Measurements from ENCODE around the gene KIFC3. TPM values are rescaled to one million over a fixed set of nuclear protein-coding genes. Genes with fewer than 3 reads are reported as not detected.

Gene KIFC3
- total and polyA plus RNA-seq, 2 of the 13 experiments (the other 11 are each of a cell fraction or from before 2014, with no cell fraction given) = 42.1 to 45.3 TPM

GRCh38 chr16:57709663-57710062 lies 92.6 kb downstream of the KIFC3 start (continued):
- TF ChIP-seq POLR2G (IDR thresholded peaks at IDR 0.05; ENCODE audit: low read depth, low read length) (peak; percentile 48; the same call in 1 of the 2 replicates), SAP130 (CRISPR knock-in tag; IDR thresholded peaks at IDR 0.05; ENCODE audit: low read depth) (peak; percentile 51), FOXO1 (CRISPR knock-in tag; IDR thresholded peaks at IDR 0.05) (peak; percentile 87), REPIN1 (CRISPR knock-in tag; IDR thresholded peaks at IDR 0.05; ENCODE audit: borderline replicate concordance, low read depth) (peak; percentile 48; the same call in 1 of the 2 replicates), ELF3 (CRISPR knock-in tag; IDR thresholded peaks at IDR 0.05) (peak; percentile 46; the same call in 1 of the 2 replicates), ARID5B (CRISPR knock-in tag; IDR thresholded peaks at IDR 0.05) (peak; percentile 92), PHF5A (CRISPR knock-in tag; IDR thresholded peaks at IDR 0.05; ENCODE audit: low read depth, unreplicated experiment) (peak; percentile 28), ZNF317 (CRISPR knock-in tag; IDR thresholded peaks at IDR 0.05) (peak; percentile 81), ZNF792 (CRISPR knock-in tag; IDR thresholded peaks at IDR 0.05) (peak; percentile 75; the same call in 1 of the 2 replicates), NCOA2 (CRISPR knock-in tag; IDR thresholded peaks at IDR 0.05) (peak; percentile 71), ZMYM3 (CRISPR knock-in tag; IDR thresholded peaks at IDR 0.05) (peak; percentile 54; the same call in 1 of the 2 replicates), HNF4A (CRISPR knock-in tag; IDR thresholded peaks at IDR 0.05) (peak; percentile 94), GFI1 (CRISPR knock-in tag; IDR thresholded peaks at IDR 0.05; ENCODE audit: borderline replicate concordance) (peak; percentile 76; the same call in 1 of the 2 replicates), ZNF331 (CRISPR knock-in tag; IDR thresholded peaks at IDR 0.05) (peak; percentile 64; the same call in 1 of the 2 replicates), HNF4G (IDR thresholded peaks at IDR 0.05; ENCODE audit: borderline replicate concordance, low read depth, low read length) (peak; percentile 94), HNF4G (CRISPR knock-in tag; IDR thresholded peaks at IDR 0.05; ENCODE audit: borderline replicate concordance, low read depth) (no peak), KDM6A (CRISPR knock-in tag; IDR thresholded peaks at IDR 0.05; ENCODE audit: low read depth) (0 out of 2 replicates have a peak, but pooled peaks have one; percentile 33), ZNF557 (CRISPR knock-in tag; IDR thresholded peaks at IDR 0.05) (no peak), ATF7 (IDR thresholded peaks at IDR 0.05) (peak; percentile 49; the same call in 1 of the 2 replicates), ATF7 (CRISPR knock-in tag; IDR thresholded peaks at IDR 0.05) (peak; percentile 67; the same call in 1 of the 2 replicates), FUBP1 (CRISPR knock-in tag; IDR thresholded peaks at IDR 0.05; ENCODE audit: borderline replicate concordance) (no peak), BRF2 (CRISPR knock-in tag; IDR thresholded peaks at IDR 0.05) (no peak)
- TF ChIP-seq, protein P1, sequence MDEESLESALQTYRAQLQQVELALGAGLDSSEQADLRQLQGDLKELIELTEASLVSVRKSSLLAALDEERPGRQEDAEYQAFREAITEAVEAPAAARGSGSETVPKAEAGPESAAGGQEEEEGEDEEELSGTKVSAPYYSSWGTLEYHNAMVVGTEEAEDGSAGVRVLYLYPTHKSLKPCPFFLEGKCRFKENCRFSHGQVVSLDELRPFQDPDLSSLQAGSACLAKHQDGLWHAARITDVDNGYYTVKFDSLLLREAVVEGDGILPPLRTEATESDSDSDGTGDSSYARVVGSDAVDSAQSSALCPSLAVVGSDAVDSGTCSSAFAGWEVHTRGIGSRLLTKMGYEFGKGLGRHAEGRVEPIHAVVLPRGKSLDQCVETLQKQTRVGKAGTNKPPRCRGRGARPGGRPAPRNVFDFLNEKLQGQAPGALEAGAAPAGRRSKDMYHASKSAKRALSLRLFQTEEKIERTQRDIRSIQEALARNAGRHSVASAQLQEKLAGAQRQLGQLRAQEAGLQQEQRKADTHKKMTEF (CRISPR knock-in tag; IDR thresholded peaks at IDR 0.05) = peak; percentile 76

Data from HepG2 (cell line).